Upper lobe of left lung (tissue), 6 donors: ENCODE measurements around the gene CDH13. TPM values are rescaled to one million over a fixed set of nuclear protein-coding genes. Genes with fewer than 3 reads are reported as not detected.

Experiments used
- ATAC-seq, 2 donors: fragments of 200-7000 bp; cut with Tn5 transposase; one replicate each; pipeline ENCODE4 v1.9.1; 2022; ENCODE audit warnings: mild to moderate bottlenecking in 2 of 2, moderate library complexity in 2 of 2; ENCODE audit not compliant: low FRiP score in 2 of 2
- DNase-seq, 2 donors: peaks; one replicate each; pipeline ENCODE4 v3.0.0-alpha.2; 2019 to 2020
- H3K27ac ChIP-seq, 4 donors: fragments of 200-600 bp; sonication (generic); one replicate each; pipeline ENCODE4 v1.5.1; 2016 to 2019
- H3K27me3 ChIP-seq, 4 donors: fragments of 200-600 bp; sonication (generic); one replicate each; pipeline ENCODE4 v1.5.1; 2017 to 2019
- H3K36me3 ChIP-seq, 4 donors: fragments of 200-600 bp; sonication (generic); one replicate each; pipeline ENCODE4 v1.5.1; 2016 to 2019
- H3K4me1 ChIP-seq, 4 donors: fragments of 200-600 bp; sonication (generic); one replicate each; pipeline ENCODE4 v1.5.1; 2018 to 2019
- H3K4me3 ChIP-seq, 4 donors: fragments of 200-600 bp; sonication (generic); one replicate each; pipeline ENCODE4 v1.5.1; 2017 to 2019; ENCODE audit warnings: mild to moderate bottlenecking in 2 of 4, moderate library complexity in 1 of 4
- H3K9me3 ChIP-seq, 4 donors: fragments of 200-600 bp; sonication (generic); one replicate each; pipeline ENCODE4 v1.5.1; 2018 to 2019
- EP300 ChIP-seq, 4 donors: sonication (generic); formaldehyde crosslinking; IDR thresholded peaks; one replicate each; pipeline ENCODE4 v1.5.1; 2017; ENCODE audit warnings: antibody characterized with exemption in 4 of 4, control low read depth in 2 of 4
- POLR2A ChIP-seq, 4 donors: fragments of 450-650 bp; IDR thresholded peaks; one replicate each; pipeline ENCODE4 v1.5.1; 2016 to 2017; ENCODE audit warnings: antibody characterized with exemption in 4 of 4, mild to moderate bottlenecking in 2 of 4
- POLR2AphosphoS5 ChIP-seq, 2 donors: sonication (generic); formaldehyde crosslinking; IDR thresholded peaks; one replicate each; pipeline ENCODE4 v1.5.1; 2017; ENCODE audit warnings: antibody characterized with exemption in 2 of 2
- WGBS, 2 donors: methylation state at CpG; one replicate each; pipeline ENCODE4 v1.1.5; 2017 to 2018; 5-methylcytosine and 5-hydroxymethylcytosine counted together
- total RNA-seq, 6 donors: library from RNA; depleted of rRNA in 4 of 6; stranded (reverse); fragments of >200 nt in 4 of 6; gene quantifications; one replicate each; pipeline versions ENCODE4 v1.1.0 to v1.2.1, GENCODE V29; 2016 to 2021
- TF ChIP-seq, protein P1 (sequence below), 6 experiments: fragments of 450-650 bp in 4 of 6; fragments of 200-600 bp in 2 of 6; sonication (generic) in 2 of 6; IDR thresholded peaks; one replicate each; pipeline ENCODE4 v1.5.1; 2016 to 2019; ENCODE audit warnings: antibody characterized with exemption in 6 of 6
- donor health status: DM: no; HTN: no; CAD: no; lungs with moderate emphysema.
- donor health status: DM: no; HTN: yes; CAD: no; lungs with severe emphysema.

Gene CDH13
- total RNA-seq, 6 donors from 2014 or later = 11.3 to 39.8 (median 19.9) TPM

DNA sequence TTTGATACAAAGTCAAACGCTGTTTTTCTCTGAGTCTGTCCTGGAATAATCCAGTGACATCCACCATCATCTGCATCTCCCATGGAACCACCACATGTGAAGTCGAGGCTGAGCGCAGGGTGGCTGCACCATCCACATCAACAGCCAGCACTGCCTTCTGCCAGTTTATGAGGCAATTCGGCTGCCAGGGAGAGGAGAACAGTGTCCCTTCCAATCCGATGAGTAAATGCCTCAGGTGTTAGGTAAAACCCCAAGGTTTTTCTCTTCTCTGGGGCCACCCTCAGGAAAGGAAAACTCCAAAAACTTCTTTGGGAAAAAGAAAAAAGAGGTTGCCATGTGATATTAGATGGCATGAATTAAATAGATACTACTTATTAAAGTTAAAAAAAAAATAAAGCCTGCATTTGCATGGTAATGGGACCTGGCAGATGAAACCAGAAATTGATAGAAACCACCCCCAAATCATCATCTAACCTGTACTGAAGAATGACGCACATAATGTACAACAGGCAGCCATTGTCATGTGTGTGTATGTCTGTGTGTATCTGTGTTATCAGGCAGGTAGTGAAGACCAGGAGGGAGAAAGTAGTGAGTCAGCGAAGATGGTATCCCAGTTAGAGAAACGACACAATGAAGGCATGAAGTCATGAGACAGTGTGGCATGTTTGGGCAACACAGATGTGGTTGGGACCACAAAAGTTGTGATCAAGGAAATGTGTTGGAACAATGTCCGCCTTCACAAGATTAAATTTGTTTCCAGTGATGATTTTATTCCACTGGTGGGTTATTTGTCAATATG, 478.7 kb downstream of the CDH13 start:
- Histone ChIP-seq H3K27ac (no peak overlapping the region), H3K4me3 (no peak overlapping the region), H3K36me3 (no peaks in the 10 kb centered on the region), H3K27me3 (no peaks in the 10 kb centered on the region), H3K4me1 (no peaks in the 10 kb centered on the region), H3K9me3 (no peaks in the 10 kb centered on the region)
- ATAC-seq (no peak), DNase-seq (no peak)
- TF ChIP-seq POLR2AphosphoS5 (IDR thresholded peaks at IDR 0.05) = no peak
- TF ChIP-seq POLR2A (IDR thresholded peaks at IDR 0.05) = no peak
- TF ChIP-seq, protein P1, sequence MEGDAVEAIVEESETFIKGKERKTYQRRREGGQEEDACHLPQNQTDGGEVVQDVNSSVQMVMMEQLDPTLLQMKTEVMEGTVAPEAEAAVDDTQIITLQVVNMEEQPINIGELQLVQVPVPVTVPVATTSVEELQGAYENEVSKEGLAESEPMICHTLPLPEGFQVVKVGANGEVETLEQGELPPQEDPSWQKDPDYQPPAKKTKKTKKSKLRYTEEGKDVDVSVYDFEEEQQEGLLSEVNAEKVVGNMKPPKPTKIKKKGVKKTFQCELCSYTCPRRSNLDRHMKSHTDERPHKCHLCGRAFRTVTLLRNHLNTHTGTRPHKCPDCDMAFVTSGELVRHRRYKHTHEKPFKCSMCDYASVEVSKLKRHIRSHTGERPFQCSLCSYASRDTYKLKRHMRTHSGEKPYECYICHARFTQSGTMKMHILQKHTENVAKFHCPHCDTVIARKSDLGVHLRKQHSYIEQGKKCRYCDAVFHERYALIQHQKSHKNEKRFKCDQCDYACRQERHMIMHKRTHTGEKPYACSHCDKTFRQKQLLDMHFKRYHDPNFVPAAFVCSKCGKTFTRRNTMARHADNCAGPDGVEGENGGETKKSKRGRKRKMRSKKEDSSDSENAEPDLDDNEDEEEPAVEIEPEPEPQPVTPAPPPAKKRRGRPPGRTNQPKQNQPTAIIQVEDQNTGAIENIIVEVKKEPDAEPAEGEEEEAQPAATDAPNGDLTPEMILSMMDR (IDR thresholded peaks at IDR 0.05) = no peak
- no peak for TF ChIP-seq EP300 (IDR thresholded peaks at IDR 0.05)
- 89 to 90% methylated on average over 9 of the region's 9 CpGs for WGBS, 2 donors

DNA sequence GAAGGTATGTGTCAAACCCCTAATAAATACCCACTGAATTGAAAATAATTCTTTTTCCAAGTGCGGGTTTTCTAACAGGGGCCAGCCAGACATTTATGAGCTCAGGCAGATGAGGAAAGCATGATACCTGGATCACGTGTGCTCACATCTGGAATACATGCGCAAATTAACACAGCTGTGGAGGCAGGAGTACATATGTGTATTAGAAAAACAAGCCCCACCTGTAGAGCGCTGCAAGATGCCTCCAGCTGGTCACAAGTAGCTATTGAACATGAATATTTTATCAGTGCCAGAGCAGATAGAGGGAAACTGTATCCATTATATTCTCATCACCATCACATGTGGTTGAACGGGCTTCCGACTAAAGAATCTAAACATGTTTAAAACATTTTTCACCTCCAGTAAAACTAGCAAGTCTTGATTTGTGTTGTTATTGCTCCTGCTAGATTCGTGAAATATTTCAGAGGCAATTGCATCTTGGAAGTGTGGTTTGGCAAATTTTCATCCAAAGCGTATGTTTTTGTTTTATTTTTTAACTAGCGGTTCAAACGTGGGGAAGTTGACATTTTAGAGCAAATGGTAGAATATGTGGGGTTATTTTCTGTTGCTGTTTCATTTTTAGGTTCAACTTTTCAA, 482.8 kb downstream of the CDH13 start:
- ATAC-seq (no peak), DNase-seq (no peak)
- Histone ChIP-seq H3K9me3 (no peaks in the 10 kb centered on the region), H3K27me3 (no peaks in the 10 kb centered on the region), H3K4me1 (peaks cover 0 to 4% (median 0%) of the 10 kb centered on the region in 4 donors), H3K4me3 (no peak overlapping the region), H3K36me3 (no peaks in the 10 kb centered on the region), H3K27ac (no peak overlapping the region)
- 83 to 84% methylated on average over 10 of the region's 10 CpGs for WGBS, 2 donors
- TF ChIP-seq, protein P1 (IDR thresholded peaks at IDR 0.05) = no peak
- TF ChIP-seq EP300 (IDR thresholded peaks at IDR 0.05) (no peak), POLR2A (IDR thresholded peaks at IDR 0.05) (no peak), POLR2AphosphoS5 (IDR thresholded peaks at IDR 0.05) (no peak)

DNA sequence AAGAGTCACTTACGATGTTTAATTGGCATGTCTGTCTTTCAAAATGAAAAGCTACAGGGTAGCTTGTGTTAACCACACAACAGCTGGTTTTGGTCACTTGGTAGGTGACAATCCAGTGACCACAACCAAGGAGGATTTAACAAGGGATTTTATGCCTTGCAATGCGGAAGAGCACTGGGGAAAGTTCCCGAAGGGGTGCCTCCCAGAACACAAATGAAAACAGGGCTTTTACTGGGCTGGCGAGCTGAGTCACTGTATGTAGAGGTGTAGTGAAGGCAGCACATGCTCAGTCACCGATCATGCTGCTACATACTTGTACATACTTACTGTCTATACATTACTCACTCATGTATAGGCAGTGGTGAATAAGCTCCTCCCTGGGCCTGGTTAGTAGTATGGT, 483.5 kb downstream of the CDH13 start:
- WGBS, 2 donors = 87 to 89% methylated on average over 5 of the region's 5 CpGs
- DNase-seq (no peak), ATAC-seq (no peak)
- H3K4me1 ChIP-seq = peaks cover 0 to 4% (median 0%) of the 10 kb centered on the region in 4 donors
- TF ChIP-seq POLR2A (IDR thresholded peaks at IDR 0.05) (no peak), EP300 (IDR thresholded peaks at IDR 0.05) (no peak), POLR2AphosphoS5 (IDR thresholded peaks at IDR 0.05) (no peak)
- TF ChIP-seq, protein P1 (IDR thresholded peaks at IDR 0.05) = no peak
- no peak overlapping the region for H3K4me3 ChIP-seq
- H3K27ac ChIP-seq = no peak overlapping the region
- no peaks in the 10 kb centered on the region for H3K27me3 ChIP-seq
- no peaks in the 10 kb centered on the region for H3K9me3 ChIP-seq
- H3K36me3 ChIP-seq = no peaks in the 10 kb centered on the region

DNA sequence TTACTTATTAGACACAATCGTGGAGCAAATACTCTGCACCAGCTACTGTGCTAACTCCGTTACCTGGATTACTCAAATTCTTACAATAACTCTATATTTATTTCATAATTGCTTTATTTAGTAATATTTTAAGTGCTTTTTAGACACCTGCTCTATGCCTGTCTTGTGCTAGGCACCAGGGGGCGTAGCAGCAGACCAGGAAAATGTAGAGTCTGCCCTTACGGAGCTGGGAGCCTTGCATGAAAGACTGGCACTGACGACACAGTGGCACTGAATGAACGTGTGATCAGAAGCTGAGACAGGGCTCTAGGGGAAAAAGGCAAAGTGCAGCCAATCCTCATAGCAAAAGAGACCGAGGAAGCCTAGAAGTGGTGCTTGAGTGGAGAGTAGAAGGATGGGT, 486.5 kb downstream of the CDH13 start:
- ATAC-seq (no peak), DNase-seq (peak in 1 of 2 donors; percentile 40)
- Histone ChIP-seq H3K27me3 (no peaks in the 10 kb centered on the region), H3K27ac (no peak overlapping the region), H3K4me3 (no peak overlapping the region), H3K9me3 (no peaks in the 10 kb centered on the region), H3K4me1 (peaks cover 0 to 12% (median 0%) of the 10 kb centered on the region in 4 donors), H3K36me3 (no peaks in the 10 kb centered on the region)
- 25 to 30% methylated on average over 7 of the region's 7 CpGs for WGBS, 2 donors
- TF ChIP-seq, protein P1 (IDR thresholded peaks at IDR 0.05) = peak in 4 of 6 experiments; percentile 11 to 43 (median 32)
- no peak for TF ChIP-seq POLR2A (IDR thresholded peaks at IDR 0.05)
